ENCODE results near the gene NCK2. TPM values are rescaled to one million over a fixed set of nuclear protein-coding genes. Genes with fewer than 3 reads are reported as not detected.

NCK2 gene
- total RNA-seq, 4 donors from 2014 or later, result 59.8 to 130 (median 96.2) TPM

DNA sequence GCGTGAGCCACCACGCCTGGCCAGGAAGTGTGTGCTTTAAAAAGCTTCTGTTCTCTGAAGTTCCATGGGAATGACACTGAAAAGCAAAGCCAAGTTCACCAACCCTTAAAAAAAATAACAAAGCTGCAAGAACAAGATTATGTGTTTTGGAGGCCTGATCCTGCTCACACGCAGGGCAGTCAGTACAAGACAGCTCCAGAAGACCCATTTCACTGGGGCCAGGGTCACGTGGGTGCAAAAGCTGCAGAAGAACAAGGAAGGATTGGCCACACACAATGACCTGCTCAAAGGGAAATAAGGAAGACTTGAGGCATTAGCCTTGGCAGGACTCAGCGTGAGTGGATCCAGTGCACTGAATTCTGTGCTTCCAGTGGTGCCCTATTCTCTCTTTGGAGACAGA, 187.9 kb downstream of the NCK2 start:
- peaks cover 14 to 26% (median 24%) of the 10 kb centered on the region in 4 donors for H3K4me1 ChIP-seq
- no peak overlapping the region for H3K4me3 ChIP-seq
- no peaks in the 10 kb centered on the region for H3K27me3 ChIP-seq
- no peak for DNase-seq (ENCODE audit: extremely low spot score)
- no peaks in the 10 kb centered on the region for H3K9me3 ChIP-seq
- TF ChIP-seq, protein P1, sequence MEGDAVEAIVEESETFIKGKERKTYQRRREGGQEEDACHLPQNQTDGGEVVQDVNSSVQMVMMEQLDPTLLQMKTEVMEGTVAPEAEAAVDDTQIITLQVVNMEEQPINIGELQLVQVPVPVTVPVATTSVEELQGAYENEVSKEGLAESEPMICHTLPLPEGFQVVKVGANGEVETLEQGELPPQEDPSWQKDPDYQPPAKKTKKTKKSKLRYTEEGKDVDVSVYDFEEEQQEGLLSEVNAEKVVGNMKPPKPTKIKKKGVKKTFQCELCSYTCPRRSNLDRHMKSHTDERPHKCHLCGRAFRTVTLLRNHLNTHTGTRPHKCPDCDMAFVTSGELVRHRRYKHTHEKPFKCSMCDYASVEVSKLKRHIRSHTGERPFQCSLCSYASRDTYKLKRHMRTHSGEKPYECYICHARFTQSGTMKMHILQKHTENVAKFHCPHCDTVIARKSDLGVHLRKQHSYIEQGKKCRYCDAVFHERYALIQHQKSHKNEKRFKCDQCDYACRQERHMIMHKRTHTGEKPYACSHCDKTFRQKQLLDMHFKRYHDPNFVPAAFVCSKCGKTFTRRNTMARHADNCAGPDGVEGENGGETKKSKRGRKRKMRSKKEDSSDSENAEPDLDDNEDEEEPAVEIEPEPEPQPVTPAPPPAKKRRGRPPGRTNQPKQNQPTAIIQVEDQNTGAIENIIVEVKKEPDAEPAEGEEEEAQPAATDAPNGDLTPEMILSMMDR (IDR thresholded peaks at IDR 0.05), result no peak
- TF ChIP-seq POLR2A (IDR thresholded peaks at IDR 0.05; ENCODE audit: low read depth), result no peak
- TF ChIP-seq POLR2AphosphoS5 (IDR thresholded peaks at IDR 0.05), result no peak
- no peak for TF ChIP-seq EP300 (IDR thresholded peaks at IDR 0.05)
- H3K36me3 ChIP-seq, result no peaks in the 10 kb centered on the region
- H3K27ac ChIP-seq (replicated peaks in 1 of 4), result no peak overlapping the region
- WGBS, result 86% methylated on average over 5 of the region's 5 CpGs
- intact Hi-C loops (cut with DNase I), result no loop called here

- H3K36me3 ChIP-seq, result no peaks in the 10 kb centered on the region
- 95% methylated on average over 4 of the region's 4 CpGs for WGBS
- no peak overlapping the region for H3K4me3 ChIP-seq
- peak overlapping the region in 3 of 4 donors; percentile 7 to 17 (median 15) for H3K27ac ChIP-seq (replicated peaks in 1 of 4)
- no peak for DNase-seq (ENCODE audit: extremely low spot score)
- H3K4me1 ChIP-seq, result peaks cover 14 to 25% (median 23%) of the 10 kb centered on the region in 4 donors
- no peaks in the 10 kb centered on the region for H3K27me3 ChIP-seq
- H3K9me3 ChIP-seq, result no peaks in the 10 kb centered on the region
- no peak for TF ChIP-seq POLR2A (IDR thresholded peaks at IDR 0.05; ENCODE audit: low read depth)
- no peak for TF ChIP-seq EP300 (IDR thresholded peaks at IDR 0.05)
- TF ChIP-seq, protein P1 (IDR thresholded peaks at IDR 0.05), result no peak
- intact Hi-C loops (cut with DNase I), result no loop called here
Measured at GRCh38 chr2:105933906-105934305, 189.2 kb downstream of the NCK2 start.

DNA sequence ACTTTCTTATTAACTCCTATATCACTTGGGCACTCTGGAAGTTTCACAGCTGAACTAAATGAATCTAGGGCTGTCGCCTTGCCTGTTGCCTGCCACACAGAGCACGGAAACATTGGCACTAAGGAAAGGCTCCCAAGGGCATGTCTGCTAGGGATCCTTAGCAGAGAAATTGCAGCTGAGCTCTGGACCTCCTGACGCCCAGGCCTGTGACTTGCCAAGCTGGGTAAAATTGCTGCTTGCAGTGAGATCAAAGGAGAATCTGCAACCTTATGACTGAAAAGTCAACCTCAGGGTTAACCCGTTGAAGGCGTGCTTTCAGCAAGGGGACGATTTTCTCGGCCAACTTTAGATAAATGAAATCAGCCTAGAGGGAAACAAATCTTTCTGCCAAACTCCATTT, 189.8 kb downstream of the NCK2 start:
- no peak for DNase-seq (ENCODE audit: extremely low spot score)
- H3K36me3 ChIP-seq, result no peaks in the 10 kb centered on the region
- H3K4me1 ChIP-seq, result peaks cover 9 to 19% (median 18%) of the 10 kb centered on the region in 4 donors
- no peaks in the 10 kb centered on the region for H3K9me3 ChIP-seq
- H3K4me3 ChIP-seq, result no peak overlapping the region
- H3K27ac ChIP-seq (replicated peaks in 1 of 4), result peak overlapping the region; percentile 7 to 23 (median 16)
- TF ChIP-seq, protein P1 (IDR thresholded peaks at IDR 0.05), result no peak
- TF ChIP-seq POLR2A (IDR thresholded peaks at IDR 0.05; ENCODE audit: low read depth), result no peak
- TF ChIP-seq POLR2AphosphoS5 (IDR thresholded peaks at IDR 0.05), result no peak
- TF ChIP-seq EP300 (IDR thresholded peaks at IDR 0.05), result no peak
- H3K27me3 ChIP-seq, result no peaks in the 10 kb centered on the region
- intact Hi-C loops (cut with DNase I), result no loop called here
- WGBS, result 14% methylated on average over 7 of the region's 7 CpGs

GRCh38 chr2:105935063-105935462, 190.4 kb downstream of the NCK2 start:
- H3K27ac ChIP-seq (replicated peaks in 1 of 4), result peak overlapping the region in 2 of 4 donors; percentile 7 to 17
- no peak overlapping the region for H3K4me3 ChIP-seq
- H3K27me3 ChIP-seq, result no peaks in the 10 kb centered on the region
- H3K4me1 ChIP-seq, result peaks cover 8 to 16% (median 14%) of the 10 kb centered on the region in 4 donors
- intact Hi-C loops (cut with DNase I), result no loop called here
- 51% methylated on average over 3 of the region's 3 CpGs for WGBS
- no peaks in the 10 kb centered on the region for H3K36me3 ChIP-seq
- DNase-seq (ENCODE audit: extremely low spot score), result no peak
- TF ChIP-seq POLR2AphosphoS5 (IDR thresholded peaks at IDR 0.05) (no peak), POLR2A (IDR thresholded peaks at IDR 0.05; ENCODE audit: low read depth) (no peak), EP300 (IDR thresholded peaks at IDR 0.05) (no peak)
- TF ChIP-seq, protein P1 (IDR thresholded peaks at IDR 0.05), result no peak
- H3K9me3 ChIP-seq, result no peaks in the 10 kb centered on the region

DNA sequence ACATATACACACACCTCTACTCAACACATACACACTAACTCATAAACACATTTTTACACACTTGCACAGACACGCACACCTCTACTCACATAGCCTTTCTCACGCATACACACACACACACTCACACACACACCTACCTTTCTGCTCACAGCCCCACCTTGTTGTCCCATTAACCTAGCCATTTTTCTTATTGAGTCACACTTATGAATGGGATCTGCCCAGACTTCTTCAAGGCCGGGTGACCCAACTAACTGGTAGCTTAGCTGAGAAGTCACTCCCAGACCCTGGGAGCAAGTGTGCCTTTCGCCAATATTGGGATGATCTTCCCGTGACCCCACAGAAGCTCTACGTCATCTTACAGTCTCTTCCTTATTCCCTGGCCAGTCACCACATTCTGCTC, 192.2 kb downstream of the NCK2 start:
- intact Hi-C loops (cut with DNase I), result no loop called here

More for the DNA sequence above, 192.2 kb downstream of the NCK2 start:
- H3K4me3 ChIP-seq, result no peak overlapping the region
- no peaks in the 10 kb centered on the region for H3K9me3 ChIP-seq
- 93% methylated on average over 6 of the region's 6 CpGs for WGBS
- DNase-seq (ENCODE audit: extremely low spot score), result no peak
- no peaks in the 10 kb centered on the region for H3K27me3 ChIP-seq
- no peak overlapping the region for H3K27ac ChIP-seq (replicated peaks in 1 of 4)
- TF ChIP-seq POLR2AphosphoS5 (IDR thresholded peaks at IDR 0.05) (no peak), POLR2A (IDR thresholded peaks at IDR 0.05; ENCODE audit: low read depth) (no peak), EP300 (IDR thresholded peaks at IDR 0.05) (no peak)
- TF ChIP-seq, protein P1 (IDR thresholded peaks at IDR 0.05), result no peak
- no peaks in the 10 kb centered on the region for H3K36me3 ChIP-seq
- peaks cover 8 to 16% (median 14%) of the 10 kb centered on the region in 4 donors for H3K4me1 ChIP-seq
